T-helper 2 cell treated with Interferon-gamma antibody and Interleukin-4, amounts not matched to agents 5 μg/mL and 100 μg/mL, for 36 hours (primary cell): Measurements from ENCODE around the gene FAM200C.

ENCODE experiments used
- DNase-seq: peaks from one replicate; pipeline ENCODE4 v3.0.0; 2021; ENCODE audit warnings: low spot score
- H3K27ac Mint-ChIP-seq: one replicate; pipeline ENCODE4 v1.8.0; 2021; ENCODE audit warnings: mild to moderate bottlenecking, mixed read lengths
- H3K27me3 Mint-ChIP-seq: one replicate; pipeline ENCODE4 v1.8.0; 2021; ENCODE audit warnings: low read depth, mixed read lengths
- H3K36me3 Mint-ChIP-seq: one replicate; pipeline ENCODE4 v1.8.0; 2021; ENCODE audit warnings: low read depth, mixed read lengths
- H3K4me1 Mint-ChIP-seq: one replicate; pipeline ENCODE4 v1.8.0; 2021; ENCODE audit warnings: low read depth, mixed read lengths
- H3K4me3 Mint-ChIP-seq: one replicate; pipeline ENCODE4 v1.8.0; 2022; ENCODE audit warnings: mild to moderate bottlenecking, moderate library complexity, mixed read lengths
- H3K9me3 Mint-ChIP-seq: one replicate; pipeline ENCODE4 v1.8.0; 2021; ENCODE audit warnings: mixed read lengths

Gene FAM200C

GRCh38 chr5:160369990-160370712, 29.7 kb downstream of the FAM200C start, which contains the start of gene C1QTNF2:
Gene C1QTNF2, minus strand, starts transcription at chr5:160370626. Its CDS starts 15,615 bp downstream, at chr5:160355011.
- no peaks in the 10 kb centered on the region for H3K9me3 Mint-ChIP-seq
- no peak for DNase-seq
- H3K27ac Mint-ChIP-seq, result no peak within 1 kb of the TSS
- peak within 1 kb of the TSS; percentile 51 for H3K4me3 Mint-ChIP-seq
- H3K4me1 Mint-ChIP-seq, result peaks cover 3% of the 10 kb centered on the region
- H3K27me3 Mint-ChIP-seq, result peaks cover 67% of the 10 kb centered on the region
- H3K36me3 Mint-ChIP-seq, result no peaks in the 10 kb centered on the region

GRCh38 chr5:160367885-160368284, 32.0 kb downstream of the FAM200C start:
- Mint-ChIP-seq H3K27me3 (peaks cover 50% of the 10 kb centered on the region), H3K27ac (no peak overlapping the region), H3K9me3 (no peaks in the 10 kb centered on the region), H3K36me3 (no peaks in the 10 kb centered on the region), H3K4me3 (no peak overlapping the region), H3K4me1 (peaks cover 3% of the 10 kb centered on the region)
- no peak for DNase-seq

GRCh38 chr5:160367261-160367660, 32.6 kb downstream of the FAM200C start:
- H3K9me3 Mint-ChIP-seq, result no peaks in the 10 kb centered on the region
- H3K36me3 Mint-ChIP-seq, result no peaks in the 10 kb centered on the region
- no peak overlapping the region for H3K4me3 Mint-ChIP-seq
- DNase-seq, result no peak
- no peak overlapping the region for H3K27ac Mint-ChIP-seq
- peaks cover 3% of the 10 kb centered on the region for H3K4me1 Mint-ChIP-seq
- peaks cover 44% of the 10 kb centered on the region for H3K27me3 Mint-ChIP-seq

GRCh38 chr5:160366230-160366629, 33.6 kb downstream of the FAM200C start:
- H3K4me3 Mint-ChIP-seq, result no peak overlapping the region
- H3K27ac Mint-ChIP-seq, result no peak overlapping the region
- H3K36me3 Mint-ChIP-seq, result no peaks in the 10 kb centered on the region
- H3K9me3 Mint-ChIP-seq, result no peaks in the 10 kb centered on the region
- peaks cover 3% of the 10 kb centered on the region for H3K4me1 Mint-ChIP-seq
- peaks cover 33% of the 10 kb centered on the region for H3K27me3 Mint-ChIP-seq
- DNase-seq, result no peak

GRCh38 chr5:160363660-160364395, 36.0 kb downstream of the FAM200C start:
- Mint-ChIP-seq H3K9me3 (no peaks in the 10 kb centered on the region), H3K27me3 (peaks cover 17% of the 10 kb centered on the region)
- no peak for DNase-seq

GRCh38 chr5:160363211-160363610, 36.6 kb downstream of the FAM200C start:
- Mint-ChIP-seq H3K36me3 (no peaks in the 10 kb centered on the region), H3K27me3 (peaks cover 12% of the 10 kb centered on the region), H3K9me3 (no peaks in the 10 kb centered on the region), H3K27ac (no peak overlapping the region), H3K4me1 (no peaks in the 10 kb centered on the region), H3K4me3 (no peak overlapping the region)
- DNase-seq, result no peak

More at GRCh38 chr5:160363660-160364395, 36.0 kb downstream of the FAM200C start:
- no peaks in the 10 kb centered on the region for H3K4me1 Mint-ChIP-seq
- no peaks in the 10 kb centered on the region for H3K36me3 Mint-ChIP-seq
- no peak overlapping the region for H3K4me3 Mint-ChIP-seq
- no peak overlapping the region for H3K27ac Mint-ChIP-seq

GRCh38 chr5:160361624-160362228, 38.1 kb downstream of the FAM200C start:
- no peaks in the 10 kb centered on the region for H3K9me3 Mint-ChIP-seq
- peaks cover 8% of the 10 kb centered on the region for H3K27me3 Mint-ChIP-seq
- no peak overlapping the region for H3K27ac Mint-ChIP-seq
- H3K36me3 Mint-ChIP-seq, result no peaks in the 10 kb centered on the region
- no peak overlapping the region for H3K4me3 Mint-ChIP-seq
- H3K4me1 Mint-ChIP-seq, result no peaks in the 10 kb centered on the region
- DNase-seq, result no peak

- Mint-ChIP-seq H3K27me3 (peaks cover 8% of the 10 kb centered on the region), H3K4me1 (no peaks in the 10 kb centered on the region), H3K4me3 (no peak overlapping the region), H3K9me3 (no peaks in the 10 kb centered on the region), H3K27ac (no peak overlapping the region), H3K36me3 (no peaks in the 10 kb centered on the region)
- DNase-seq, result no peak
Measured at GRCh38 chr5:160360310-160360709, 39.5 kb downstream of the FAM200C start.

GRCh38 chr5:160359816-160360215, 40.0 kb downstream of the FAM200C start:
- H3K4me3 Mint-ChIP-seq, result no peak overlapping the region
- no peaks in the 10 kb centered on the region for H3K36me3 Mint-ChIP-seq
- H3K27ac Mint-ChIP-seq, result no peak overlapping the region
- DNase-seq, result no peak
- H3K9me3 Mint-ChIP-seq, result no peaks in the 10 kb centered on the region
- no peaks in the 10 kb centered on the region for H3K4me1 Mint-ChIP-seq
- peaks cover 5% of the 10 kb centered on the region for H3K27me3 Mint-ChIP-seq

- DNase-seq, result no peak
- Mint-ChIP-seq H3K36me3 (no peaks in the 10 kb centered on the region), H3K9me3 (no peaks in the 10 kb centered on the region), H3K4me1 (no peaks in the 10 kb centered on the region), H3K4me3 (no peak overlapping the region), H3K27me3 (peaks cover 5% of the 10 kb centered on the region), H3K27ac (no peak overlapping the region)
Measured at GRCh38 chr5:160359242-160359641, 40.6 kb downstream of the FAM200C start.

GRCh38 chr5:160357861-160358411, 41.9 kb downstream of the FAM200C start:
- Mint-ChIP-seq H3K27me3 (peaks cover 5% of the 10 kb centered on the region), H3K4me1 (no peaks in the 10 kb centered on the region), H3K36me3 (no peaks in the 10 kb centered on the region), H3K27ac (no peak overlapping the region), H3K9me3 (no peaks in the 10 kb centered on the region), H3K4me3 (no peak overlapping the region)
- no peak for DNase-seq

GRCh38 chr5:160357394-160357793, 42.5 kb downstream of the FAM200C start:
- Mint-ChIP-seq H3K9me3 (no peaks in the 10 kb centered on the region), H3K27ac (no peak overlapping the region), H3K4me3 (no peak overlapping the region), H3K4me1 (no peaks in the 10 kb centered on the region), H3K27me3 (peaks cover 5% of the 10 kb centered on the region), H3K36me3 (no peaks in the 10 kb centered on the region)
- DNase-seq, result no peak

- DNase-seq, result no peak
- no peak overlapping the region for H3K4me3 Mint-ChIP-seq
- H3K27me3 Mint-ChIP-seq, result peaks cover 5% of the 10 kb centered on the region
- H3K9me3 Mint-ChIP-seq, result no peaks in the 10 kb centered on the region
- H3K4me1 Mint-ChIP-seq, result no peaks in the 10 kb centered on the region
- H3K36me3 Mint-ChIP-seq, result no peaks in the 10 kb centered on the region
- H3K27ac Mint-ChIP-seq, result no peak overlapping the region
Measured at GRCh38 chr5:160356550-160357347, 43.1 kb downstream of the FAM200C start.
